PC-9 (cell line): ENCODE results near the gene FAM20C. TPM values are rescaled to one million over a fixed set of nuclear protein-coding genes. Genes with fewer than 3 reads are reported as not detected.

Source experiments
- BruUV-seq: library from RNA; stranded (reverse); fragments of 400-500 nt; replicated peaks from 2 replicates; lab custom pipeline; 2021; lab: Mats Ljungman, UMichigan
- CTCF ChIA-PET: fragments of 300-600 bp; sonication (Branson Sonifier 250); formaldehyde crosslinking; loops from one replicate; lab custom pipeline; 2022; ENCODE audit warnings: antibody characterized with exemption; lab: Charles Lee
- POLR2A ChIA-PET: fragments of 300-600 bp; sonication (Branson Sonifier 250); formaldehyde crosslinking; loops from one replicate; lab custom pipeline; 2022; ENCODE audit warnings: antibody characterized with exemption; ENCODE audit not compliant: unreplicated experiment; lab: Charles Lee
- DNase-seq, 2 experiments: peaks; one replicate each; pipeline versions ENCODE4 v3.0.0 to v3.0.0-alpha.2; 2015 to 2022; ENCODE audit warnings: mixed read lengths in 1 of 2
- H2AFZ ChIP-seq: fragments of 200-600 bp; sonication (generic); 2 replicates; pipeline ENCODE4 v1.8.1; 2017; ENCODE audit warnings: antibody characterized with exemption
- H3F3A ChIP-seq: fragments of 200-600 bp; sonication (generic); 2 replicates; pipeline ENCODE4 v1.8.1; 2017; ENCODE audit warnings: antibody characterized with exemption, mild to moderate bottlenecking, low read depth; ENCODE audit not compliant: insufficient read depth
- H3K27ac ChIP-seq: fragments of 200-600 bp; sonication (generic); 2 replicates; pipeline ENCODE4 v1.6.1; 2016; ENCODE audit warnings: mixed run types
- H3K27me3 ChIP-seq: fragments of 200-600 bp; sonication (generic); 2 replicates; pipeline ENCODE4 v1.6.1; 2016; ENCODE audit warnings: low read depth, mixed run types; ENCODE audit not compliant: insufficient read depth
- H3K36me3 ChIP-seq: fragments of 200-600 bp; sonication (generic); 2 replicates; pipeline ENCODE4 v1.6.1; 2016; ENCODE audit warnings: low read depth, mixed run types
- H3K4me1 ChIP-seq: fragments of 200-600 bp; sonication (generic); replicated peaks from 2 replicates; pipeline ENCODE4 v1.6.1; 2016; ENCODE audit warnings: mixed run types; ENCODE audit not compliant: insufficient read depth
- H3K4me2 ChIP-seq: fragments of 200-600 bp; sonication (generic); 2 replicates; pipeline ENCODE4 v1.6.1; 2017; ENCODE audit warnings: mixed run types
- H3K4me3 ChIP-seq: fragments of 200-600 bp; sonication (generic); 2 replicates; pipeline ENCODE4 v1.6.1; 2016; ENCODE audit warnings: mixed run types
- H3K79me2 ChIP-seq: fragments of 200-600 bp; sonication (generic); 2 replicates; pipeline ENCODE4 v1.6.1; 2017; ENCODE audit warnings: low read depth, mixed run types
- H3K9me2 ChIP-seq: fragments of 200-600 bp; sonication (generic); 2 replicates; pipeline ENCODE4 v1.8.1; 2017; ENCODE audit warnings: mild to moderate bottlenecking; ENCODE audit not compliant: insufficient read depth
- H3K9me3 ChIP-seq: fragments of 200-600 bp; sonication (generic); 2 replicates; pipeline ENCODE4 v1.8.1; 2016; ENCODE audit warnings: low read depth; ENCODE audit not compliant: insufficient read depth
- H4K20me1 ChIP-seq: fragments of 200-600 bp; sonication (generic); 2 replicates; pipeline ENCODE4 v1.8.1; 2017; ENCODE audit not compliant: insufficient read depth
- CTCF ChIP-seq: fragments of 200-600 bp; sonication (generic); conservative IDR thresholded peaks from 2 replicates; pipeline ENCODE4 v1.6.1; 2017; ENCODE audit warnings: mixed run types, antibody characterized with exemption, mild to moderate bottlenecking, moderate library complexity
- EZH2 ChIP-seq: fragments of 200-600 bp; sonication (generic); IDR thresholded peaks from 2 replicates; pipeline ENCODE4 v1.8.0; 2017; ENCODE audit warnings: antibody characterized with exemption, low read depth
- intact Hi-C: fragments of 100-400 bp; cut with micrococcal nuclease; formaldehyde crosslinking; loops from one replicate; pipeline ENCODE4 v1.10.0; 2022; ENCODE audit not compliant: unreplicated experiment
- total RNA-seq: library from RNA; stranded (reverse); gene quantifications from 2 replicates; pipeline ENCODE4 v1.2.3, GENCODE V29; 2021

Gene FAM20C
- total RNA-seq, 1 experiment from 2014 or later: 31.0 TPM

- BruUV-seq: no TSS peak
- ChIA-PET CTCF (no interaction called here), POLR2A (no interaction called here)
- H3K9me3 ChIP-seq: no peaks in the 10 kb centered on the region
- TF ChIP-seq CTCF (no peak), EZH2 (no peak)
- H3K9me2 ChIP-seq: no peaks in the 10 kb centered on the region
- H2AFZ ChIP-seq: no peak overlapping the region
- H3K36me3 ChIP-seq: no peaks in the 10 kb centered on the region
- no peaks in the 10 kb centered on the region for H3K79me2 ChIP-seq
- DNase-seq: no peak
- H3F3A ChIP-seq: no peaks in the 10 kb centered on the region
- no peak overlapping the region for H3K4me2 ChIP-seq
- intact Hi-C loops: no loop called here
- no peak overlapping the region for H3K4me3 ChIP-seq
- H3K27ac ChIP-seq: no peak overlapping the region
- H3K4me1 ChIP-seq: no peaks in the 10 kb centered on the region
- no peaks in the 10 kb centered on the region for H4K20me1 ChIP-seq
- H3K27me3 ChIP-seq: no peaks in the 10 kb centered on the region
Measured at GRCh38 chr7:249989-250388, 57.6 kb downstream of the FAM20C start.

- no peaks in the 10 kb centered on the region for H4K20me1 ChIP-seq
- BruUV-seq: no TSS peak
- H3K4me1 ChIP-seq: no peaks in the 10 kb centered on the region
- H3K9me3 ChIP-seq: no peaks in the 10 kb centered on the region
- H3K4me2 ChIP-seq: no peak overlapping the region
- H3K4me3 ChIP-seq: no peak overlapping the region
- no peaks in the 10 kb centered on the region for H3K9me2 ChIP-seq
- no peak overlapping the region for H2AFZ ChIP-seq
- no peaks in the 10 kb centered on the region for H3F3A ChIP-seq
- CTCF ChIA-PET: no interaction called here
- no peaks in the 10 kb centered on the region for H3K36me3 ChIP-seq
- no peak for DNase-seq
- TF ChIP-seq CTCF: no peak
- no peak for TF ChIP-seq EZH2
- H3K79me2 ChIP-seq: no peaks in the 10 kb centered on the region
- H3K27me3 ChIP-seq: no peaks in the 10 kb centered on the region
- POLR2A ChIA-PET: no interaction called here
- no peak overlapping the region for H3K27ac ChIP-seq
- intact Hi-C loops: no loop called here
Measured at GRCh38 chr7:250523-250922, 58.2 kb downstream of the FAM20C start.

GRCh38 chr7:251005-251404, 58.6 kb downstream of the FAM20C start:
- H3K27me3 ChIP-seq: no peaks in the 10 kb centered on the region
- no peak overlapping the region for H3K4me3 ChIP-seq
- H3K4me1 ChIP-seq: no peaks in the 10 kb centered on the region
- no peaks in the 10 kb centered on the region for H3K36me3 ChIP-seq
- no TSS peak for BruUV-seq
- no peak overlapping the region for H3K4me2 ChIP-seq
- H3F3A ChIP-seq: no peaks in the 10 kb centered on the region
- ChIA-PET POLR2A (no interaction called here), CTCF (no interaction called here)
- H2AFZ ChIP-seq: no peak overlapping the region
- no peaks in the 10 kb centered on the region for H3K79me2 ChIP-seq
- no peaks in the 10 kb centered on the region for H3K9me2 ChIP-seq
- no peak for DNase-seq
- H3K9me3 ChIP-seq: no peaks in the 10 kb centered on the region
- H4K20me1 ChIP-seq: no peaks in the 10 kb centered on the region
- no peak overlapping the region for H3K27ac ChIP-seq
- intact Hi-C loops: no loop called here
- no peak for TF ChIP-seq EZH2
- no peak for TF ChIP-seq CTCF
